ENCODE measurements around the gene PITPNM1.

PITPNM1 gene

DNA sequence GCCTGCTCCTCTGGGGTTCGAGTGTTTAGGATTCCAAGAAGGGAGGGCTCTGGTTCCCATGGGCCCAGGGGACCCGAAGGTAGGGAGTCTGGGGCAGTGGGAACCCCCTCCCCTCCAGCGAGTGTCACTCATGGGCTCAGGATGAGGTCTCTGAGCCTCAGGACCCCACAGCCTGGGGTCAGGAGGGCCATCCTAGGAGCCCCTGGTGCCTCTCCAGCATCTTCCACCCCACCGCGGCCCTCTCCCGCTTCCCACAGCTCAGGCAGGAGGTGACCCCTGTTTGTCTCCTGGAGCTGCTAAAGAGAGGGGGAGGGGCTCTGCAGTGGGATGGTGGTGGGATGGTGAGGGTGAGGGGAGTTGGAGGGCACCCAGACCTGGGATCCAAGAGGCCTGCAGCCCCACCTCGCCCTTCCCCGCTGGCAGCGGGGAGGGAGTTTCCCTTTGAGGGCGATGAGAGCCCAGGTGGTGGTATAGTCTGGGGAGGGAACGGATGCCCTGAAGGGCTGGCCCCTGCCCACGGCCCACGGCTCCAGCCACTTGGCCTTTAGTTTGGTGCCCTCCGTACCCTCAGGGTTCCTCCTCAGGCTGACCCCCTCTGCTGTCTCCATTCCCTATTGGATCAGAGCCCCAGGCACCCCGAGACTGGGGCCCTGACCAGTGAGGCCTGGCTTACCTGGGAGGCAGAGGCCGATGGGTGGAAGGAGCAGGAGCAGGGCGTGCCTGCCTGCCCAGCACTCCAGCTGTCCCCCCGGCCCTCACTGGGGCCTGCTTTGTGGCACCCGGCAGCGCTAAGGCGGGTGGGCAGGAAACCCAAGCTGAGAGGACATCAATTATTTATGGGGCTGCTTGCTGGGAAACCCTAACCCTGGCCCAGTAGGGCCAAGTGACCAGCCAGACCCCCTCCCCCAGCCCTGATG lies 51.1 kb downstream of the PITPNM1 start:
- no peak; the same call in 1 of the 2 replicates for TF ChIP-seq POLR2A (IDR thresholded peaks at IDR 0.05; ENCODE audit: low read depth, low read length)
- TF ChIP-seq POLR2AphosphoS5 (IDR thresholded peaks at IDR 0.05; ENCODE audit: low read depth, low read length): no peak
- TF ChIP-seq TAF1 (IDR thresholded peaks at IDR 0.05; ENCODE audit: borderline replicate concordance, low read depth, low read length): no peak
- no peak for DNase-seq (ENCODE audit: insufficient read length)
- FAIRE-seq: no peak

DNA sequence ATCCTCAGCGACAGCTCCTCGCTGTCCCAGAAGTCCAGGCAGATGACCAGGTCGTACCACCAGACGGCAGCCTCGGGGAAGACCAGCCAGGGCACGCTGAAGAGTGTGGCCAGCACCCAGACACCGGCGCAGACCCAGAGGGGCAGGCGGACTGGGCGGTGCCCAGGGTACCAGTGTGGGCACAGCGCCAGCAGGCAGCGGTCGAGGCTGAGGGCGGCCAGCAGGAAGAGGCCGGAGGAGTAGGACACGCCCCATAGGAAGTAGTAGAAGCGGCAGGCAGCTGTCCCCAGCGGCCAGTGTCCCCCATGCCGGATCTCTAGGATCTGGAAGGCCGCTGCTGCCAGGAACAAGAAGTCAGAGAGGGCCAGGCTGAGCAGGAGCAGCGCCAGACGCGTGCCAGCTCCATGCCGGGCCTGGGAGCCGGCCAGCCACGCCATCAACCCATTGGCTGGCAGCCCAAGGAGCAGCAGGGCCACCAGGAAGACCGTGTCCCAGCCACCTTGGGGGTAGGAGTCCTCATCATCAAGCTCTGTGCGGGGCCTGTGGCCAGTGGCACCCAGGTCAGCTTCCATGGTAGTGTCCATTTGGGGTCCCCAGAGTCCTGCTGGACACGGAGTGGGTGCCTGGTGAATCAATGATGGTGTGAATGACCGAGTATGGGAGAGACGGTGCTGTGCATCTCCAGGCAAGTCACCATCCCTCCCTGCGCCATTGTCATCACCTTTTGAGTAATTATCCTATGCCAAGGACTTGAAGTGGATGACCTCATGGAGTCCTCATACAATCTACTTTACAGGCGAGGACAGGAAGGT lies 52.8 kb downstream of the PITPNM1 start, which contains the start of gene GPR152:
TSS of gene GPR152 (minus strand) at position 589 of the 812 bp plus-strand sequence. CDS start at position 584, 5 bp downstream.
- TF ChIP-seq TAF1 (IDR thresholded peaks at IDR 0.05; ENCODE audit: borderline replicate concordance, low read depth, low read length): no peak
- TF ChIP-seq POLR2A (IDR thresholded peaks at IDR 0.05; ENCODE audit: low read depth, low read length): no peak
- no peak for TF ChIP-seq POLR2AphosphoS5 (IDR thresholded peaks at IDR 0.05; ENCODE audit: low read depth, low read length)
- FAIRE-seq (peak; percentile 30), DNase-seq (ENCODE audit: insufficient read length) (no peak)

DNA sequence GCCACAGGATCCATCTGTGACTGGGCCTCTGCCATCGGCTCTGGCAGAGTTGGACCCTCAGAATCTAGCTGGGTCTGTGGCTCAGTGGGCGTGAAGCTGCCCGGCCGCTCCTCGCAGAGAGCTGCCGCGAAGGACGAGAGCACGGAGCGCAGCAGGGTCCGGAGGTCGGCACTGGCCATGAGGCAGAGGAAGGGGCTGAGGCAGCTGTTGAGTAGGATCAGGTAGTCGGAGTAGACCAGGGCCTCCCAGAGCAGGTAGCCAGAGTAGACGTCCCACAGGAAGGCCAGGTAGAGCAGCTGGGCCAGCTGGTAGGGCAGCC lies 53.5 kb downstream of the PITPNM1 start:
- TF ChIP-seq POLR2A (IDR thresholded peaks at IDR 0.05; ENCODE audit: low read depth, low read length): 0 out of 2 replicates have a peak, but pooled peaks have one; percentile 4
- no peak for TF ChIP-seq POLR2AphosphoS5 (IDR thresholded peaks at IDR 0.05; ENCODE audit: low read depth, low read length)
- TF ChIP-seq TAF1 (IDR thresholded peaks at IDR 0.05; ENCODE audit: borderline replicate concordance, low read depth, low read length): no peak
- DNase-seq (ENCODE audit: insufficient read length) (no peak), FAIRE-seq (no peak)

DNA sequence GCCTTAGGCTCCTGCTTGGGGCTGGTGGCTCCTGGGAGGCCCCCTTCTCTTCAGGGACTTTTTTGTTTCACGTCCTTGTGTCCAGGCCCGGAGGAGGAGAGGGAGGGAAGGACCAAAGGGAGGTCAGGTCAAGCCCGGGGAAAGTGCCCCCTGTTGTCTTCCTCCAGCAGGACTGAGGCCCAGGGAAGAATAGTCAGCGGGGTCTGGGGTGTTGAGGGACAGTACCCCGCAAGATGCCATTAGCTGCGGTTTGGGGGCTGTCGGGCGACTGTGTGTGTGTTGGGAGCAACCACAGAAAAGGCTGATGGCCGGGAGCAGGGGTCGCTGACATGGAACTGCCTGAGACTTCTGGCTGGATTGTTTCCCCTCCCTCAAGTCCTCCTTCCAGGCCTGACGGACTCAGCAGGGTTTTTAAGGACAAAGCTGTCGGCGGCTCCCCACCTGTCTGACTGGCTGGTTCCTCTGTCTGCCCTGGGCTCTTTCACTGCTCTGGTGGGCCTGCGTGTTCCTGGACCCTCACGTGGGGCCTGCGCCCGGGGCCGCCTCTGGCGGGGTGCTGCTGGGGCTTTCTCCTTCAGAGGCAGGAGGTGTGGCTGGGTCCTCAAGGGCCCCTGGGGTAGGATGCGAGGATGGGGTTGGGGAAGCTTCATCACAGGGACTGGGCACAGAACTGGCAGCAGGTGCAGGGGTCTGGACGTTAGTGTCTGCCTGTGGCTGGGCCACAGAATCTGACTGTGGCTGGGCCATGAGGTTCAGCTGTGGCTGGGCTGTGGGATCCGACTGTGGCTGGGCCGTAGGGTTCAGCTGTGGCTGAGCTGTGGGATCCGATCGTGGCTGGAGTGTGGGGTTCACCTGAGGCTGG lies 54.1 kb downstream of the PITPNM1 start:
- DNase-seq (ENCODE audit: insufficient read length): no peak
- TF ChIP-seq TAF1 (IDR thresholded peaks at IDR 0.05; ENCODE audit: borderline replicate concordance, low read depth, low read length): no peak
- TF ChIP-seq POLR2A (IDR thresholded peaks at IDR 0.05; ENCODE audit: low read depth, low read length): no peak
- TF ChIP-seq POLR2AphosphoS5 (IDR thresholded peaks at IDR 0.05; ENCODE audit: low read depth, low read length): no peak
- no peak for FAIRE-seq

DNA sequence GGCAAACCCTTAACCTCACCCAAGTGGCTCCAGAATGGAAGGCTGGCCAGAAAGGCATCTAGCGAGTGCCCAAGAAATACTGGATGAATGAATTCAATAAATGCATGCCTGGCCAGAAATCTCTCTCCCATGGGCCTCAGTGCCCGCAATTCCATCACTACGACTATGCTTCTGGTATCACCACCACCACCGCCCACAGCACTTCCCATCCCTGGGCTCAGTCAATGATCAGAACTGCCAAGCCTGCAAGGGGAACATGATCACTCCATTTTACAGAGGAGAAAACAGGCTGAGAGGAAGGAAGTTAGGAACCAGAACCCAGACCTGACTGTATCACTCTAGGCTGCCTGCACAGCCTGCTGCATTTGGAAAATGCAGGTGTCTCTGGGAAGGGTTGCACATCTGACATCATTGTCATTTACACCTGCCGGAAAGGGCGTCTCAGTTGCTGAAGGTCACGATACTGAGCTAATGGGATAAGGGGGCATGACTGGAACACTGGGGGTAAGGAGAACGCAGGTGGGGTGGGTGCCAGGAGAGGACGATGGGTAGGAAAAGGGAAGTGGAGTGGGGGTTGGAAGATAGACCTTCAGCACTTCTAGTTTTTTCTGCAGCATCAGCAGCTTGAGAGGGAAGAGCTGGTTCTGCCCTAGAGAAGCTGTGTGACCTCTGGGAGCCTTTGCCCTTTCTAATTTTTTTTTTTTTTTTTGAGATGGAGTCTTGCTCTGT lies 55.9 kb downstream of the PITPNM1 start:
- no peak for DNase-seq (ENCODE audit: insufficient read length)
- FAIRE-seq: no peak
- TF ChIP-seq TAF1 (IDR thresholded peaks at IDR 0.05; ENCODE audit: borderline replicate concordance, low read depth, low read length) (no peak), POLR2A (IDR thresholded peaks at IDR 0.05; ENCODE audit: low read depth, low read length) (no peak; the same call in 1 of the 2 replicates), POLR2AphosphoS5 (IDR thresholded peaks at IDR 0.05; ENCODE audit: low read depth, low read length) (no peak)

DNA sequence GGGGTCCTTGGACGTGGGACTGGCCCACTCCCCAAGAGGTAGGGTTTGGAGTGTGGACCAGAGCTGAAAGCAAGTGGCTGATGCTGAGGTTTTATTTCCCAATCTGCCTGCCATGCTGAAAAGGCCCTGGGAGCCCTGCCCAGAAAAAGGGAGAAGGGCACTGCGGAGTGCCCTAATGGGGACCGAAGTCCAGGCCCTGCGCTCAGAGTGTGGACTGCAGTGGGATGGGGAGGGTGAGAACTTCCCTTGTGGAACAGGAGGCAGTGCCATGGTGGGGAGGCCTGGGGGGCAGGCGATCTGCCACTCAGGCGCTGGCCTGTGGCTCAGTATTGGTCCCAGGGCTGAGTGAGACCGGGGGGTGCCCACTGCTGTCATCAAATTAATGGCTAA lies 56.9 kb downstream of the PITPNM1 start:
- no peak for DNase-seq (ENCODE audit: insufficient read length)
- TF ChIP-seq POLR2A (IDR thresholded peaks at IDR 0.05; ENCODE audit: low read depth, low read length) (no peak), TAF1 (IDR thresholded peaks at IDR 0.05; ENCODE audit: borderline replicate concordance, low read depth, low read length) (no peak), POLR2AphosphoS5 (IDR thresholded peaks at IDR 0.05; ENCODE audit: low read depth, low read length) (no peak)
- no peak for FAIRE-seq

DNA sequence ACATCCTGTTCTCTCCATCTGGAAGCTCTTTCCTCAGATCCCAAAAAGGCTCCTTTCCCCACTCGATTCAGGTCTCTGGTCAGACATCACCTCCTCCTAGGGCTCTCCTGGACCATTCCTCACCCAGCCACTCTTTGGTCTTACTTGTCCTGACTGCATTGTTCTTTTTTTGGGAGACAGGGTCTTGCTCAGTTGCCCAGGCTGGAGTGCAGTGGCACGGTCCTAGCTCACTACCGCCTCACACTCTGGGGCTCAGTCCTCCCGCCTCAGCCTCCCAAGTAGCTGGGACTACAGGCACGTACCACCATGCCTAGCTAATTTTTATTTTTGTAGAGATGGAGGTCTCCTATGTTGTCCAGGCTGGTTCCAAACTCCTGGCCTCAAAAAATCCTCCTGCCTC lies 59.6 kb downstream of the PITPNM1 start:
- no peak for TF ChIP-seq POLR2AphosphoS5 (IDR thresholded peaks at IDR 0.05; ENCODE audit: low read depth, low read length)
- TF ChIP-seq POLR2A (IDR thresholded peaks at IDR 0.05; ENCODE audit: low read depth, low read length): peak; percentile 12; the same call in 1 of the 2 replicates
- FAIRE-seq: no peak
- no peak for DNase-seq (ENCODE audit: insufficient read length)

DNA sequence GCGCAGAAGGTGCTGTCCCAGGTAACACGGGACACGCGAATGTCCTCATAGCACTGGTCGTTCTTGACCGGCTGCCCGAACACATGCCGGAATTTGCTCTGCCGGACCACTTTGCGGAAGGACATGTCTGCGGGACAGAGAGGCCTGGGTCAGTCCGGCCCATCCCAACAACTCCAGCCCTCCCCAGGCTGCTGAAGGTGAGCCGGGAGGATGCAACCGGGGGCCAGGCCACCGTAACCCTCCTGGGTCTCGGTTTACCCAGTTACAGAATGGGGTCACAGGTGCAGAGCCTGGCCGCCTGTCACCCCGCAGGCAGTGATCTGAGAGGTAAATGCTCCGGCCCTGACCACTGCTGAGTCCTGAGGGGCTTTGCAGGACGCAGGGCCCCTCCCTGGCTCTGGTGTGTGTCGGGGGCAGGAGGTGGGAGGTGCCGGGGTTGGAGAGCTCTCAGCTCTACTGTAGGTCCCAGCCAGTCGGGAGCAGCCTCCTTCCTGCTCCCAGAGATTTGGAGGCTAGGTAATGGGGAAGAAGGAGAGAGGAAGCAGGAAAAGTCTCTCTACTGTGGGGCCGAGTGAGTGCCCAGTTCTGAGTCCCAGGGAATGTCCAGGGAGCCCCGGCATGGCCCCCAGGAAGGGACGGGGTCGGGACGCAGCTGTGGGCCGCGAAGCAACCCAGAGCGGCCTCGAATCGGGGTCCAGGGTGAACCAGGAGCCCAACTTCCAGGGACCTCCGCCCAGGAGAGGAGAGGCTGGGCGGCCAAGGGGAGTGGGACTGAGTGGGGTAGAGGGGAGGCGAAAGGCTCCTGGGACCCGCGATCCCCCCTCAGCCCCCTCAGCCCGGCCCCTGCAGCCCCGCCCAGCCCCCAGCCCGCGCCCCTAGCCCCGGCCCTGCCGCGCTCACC lies 62.4 kb downstream of the PITPNM1 start:
- FAIRE-seq (no peak), DNase-seq (ENCODE audit: insufficient read length) (no peak)
- no peak for TF ChIP-seq POLR2AphosphoS5 (IDR thresholded peaks at IDR 0.05; ENCODE audit: low read depth, low read length)
- peak; percentile 23; the same call in 1 of the 2 replicates for TF ChIP-seq POLR2A (IDR thresholded peaks at IDR 0.05; ENCODE audit: low read depth, low read length)
- TF ChIP-seq TAF1 (IDR thresholded peaks at IDR 0.05; ENCODE audit: borderline replicate concordance, low read depth, low read length): no peak

All from GM12892 (cell line).